Erythroblast (primary cell): Measurements from ENCODE around the gene TTC7B.

Experiments
- DNase-seq, 2 experiments: peaks; one replicate each; lab custom pipeline; 2025; lab: John Stamatoyannopoulos, UW
- GATA1 ChIP-seq: IDR thresholded peaks from 2 replicates; pipeline ENCODE4 v1.6.1; 2011; ENCODE audit warnings: low read depth, mild to moderate bottlenecking, control low read depth, low read length, moderate library complexity
- POLR2A ChIP-seq: IDR thresholded peaks from 2 replicates; pipeline ENCODE4 v1.6.1; 2011; ENCODE audit warnings: mild to moderate bottlenecking, low read length

Gene TTC7B

GRCh38 chr14:90740081-90740480 lies 76.1 kb downstream of the TTC7B start:
- no peak for TF ChIP-seq GATA1
- no peak for TF ChIP-seq POLR2A
- DNase-seq, result no peak

- DNase-seq, result no peak
- TF ChIP-seq POLR2A (no peak), GATA1 (no peak)
These were observed 76.7 kb downstream of the TTC7B start for GRCh38 chr14:90739318-90740068.

GRCh38 chr14:90733139-90733808 lies 83.0 kb downstream of the TTC7B start:
- DNase-seq, result no peak
- TF ChIP-seq POLR2A (no peak), GATA1 (no peak)

GRCh38 chr14:90732718-90733117 lies 83.5 kb downstream of the TTC7B start:
- TF ChIP-seq POLR2A, result no peak
- TF ChIP-seq GATA1, result no peak
- no peak for DNase-seq

GRCh38 chr14:90732139-90732538 lies 84.1 kb downstream of the TTC7B start:
- TF ChIP-seq POLR2A, result no peak
- TF ChIP-seq GATA1, result no peak
- DNase-seq, result no peak

GRCh38 chr14:90731487-90731886 lies 84.7 kb downstream of the TTC7B start:
- no peak for DNase-seq

GRCh38 chr14:90730206-90730766 lies 85.9 kb downstream of the TTC7B start:
- DNase-seq, result no peak
- TF ChIP-seq POLR2A, result no peak

More at GRCh38 chr14:90731487-90731886, 84.7 kb downstream of the TTC7B start:
- TF ChIP-seq POLR2A (no peak), GATA1 (no peak)

- TF ChIP-seq POLR2A (no peak), GATA1 (no peak)
- no peak for DNase-seq
These were observed 87.3 kb downstream of the TTC7B start for GRCh38 chr14:90728951-90729350.

- no peak for DNase-seq
These were observed 89.1 kb downstream of the TTC7B start for GRCh38 chr14:90727082-90727481.

GRCh38 chr14:90726656-90727055 lies 89.6 kb downstream of the TTC7B start:
- TF ChIP-seq GATA1 (no peak), POLR2A (no peak)
- no peak for DNase-seq

More at GRCh38 chr14:90727082-90727481, 89.1 kb downstream of the TTC7B start:
- TF ChIP-seq GATA1 (no peak), POLR2A (no peak)

- TF ChIP-seq GATA1, result no peak
- TF ChIP-seq POLR2A, result no peak
These were observed 91.4 kb downstream of the TTC7B start for GRCh38 chr14:90724866-90725265.

GRCh38 chr14:90722590-90722989 lies 93.6 kb downstream of the TTC7B start:
- TF ChIP-seq GATA1 (no peak), POLR2A (no peak)
- DNase-seq, result no peak

More at GRCh38 chr14:90724866-90725265, 91.4 kb downstream of the TTC7B start:
- no peak for DNase-seq

GRCh38 chr14:90721619-90722305 lies 94.5 kb downstream of the TTC7B start:
- no peak for TF ChIP-seq POLR2A
- no peak for TF ChIP-seq GATA1
- no peak for DNase-seq

GRCh38 chr14:90720832-90721231 lies 95.4 kb downstream of the TTC7B start:
- no peak for DNase-seq
- no peak for TF ChIP-seq GATA1
- no peak for TF ChIP-seq POLR2A
